ENCODE data around the gene PPP6R1.
"Not testable (repeated sequence)": the region's sequence is repeated elsewhere in the genome, so short reads cannot be mapped to it uniquely, and the experiment has no call there.

- TF ChIP-seq, protein P1, sequence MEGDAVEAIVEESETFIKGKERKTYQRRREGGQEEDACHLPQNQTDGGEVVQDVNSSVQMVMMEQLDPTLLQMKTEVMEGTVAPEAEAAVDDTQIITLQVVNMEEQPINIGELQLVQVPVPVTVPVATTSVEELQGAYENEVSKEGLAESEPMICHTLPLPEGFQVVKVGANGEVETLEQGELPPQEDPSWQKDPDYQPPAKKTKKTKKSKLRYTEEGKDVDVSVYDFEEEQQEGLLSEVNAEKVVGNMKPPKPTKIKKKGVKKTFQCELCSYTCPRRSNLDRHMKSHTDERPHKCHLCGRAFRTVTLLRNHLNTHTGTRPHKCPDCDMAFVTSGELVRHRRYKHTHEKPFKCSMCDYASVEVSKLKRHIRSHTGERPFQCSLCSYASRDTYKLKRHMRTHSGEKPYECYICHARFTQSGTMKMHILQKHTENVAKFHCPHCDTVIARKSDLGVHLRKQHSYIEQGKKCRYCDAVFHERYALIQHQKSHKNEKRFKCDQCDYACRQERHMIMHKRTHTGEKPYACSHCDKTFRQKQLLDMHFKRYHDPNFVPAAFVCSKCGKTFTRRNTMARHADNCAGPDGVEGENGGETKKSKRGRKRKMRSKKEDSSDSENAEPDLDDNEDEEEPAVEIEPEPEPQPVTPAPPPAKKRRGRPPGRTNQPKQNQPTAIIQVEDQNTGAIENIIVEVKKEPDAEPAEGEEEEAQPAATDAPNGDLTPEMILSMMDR (IDR thresholded peaks at IDR 0.05) = not testable (repeated sequence)
- not testable (repeated sequence) for TF ChIP-seq POLR2A (IDR thresholded peaks at IDR 0.05)
Measured at GRCh38 chr19:55202199-55202598, 56.6 kb downstream of the PPP6R1 start.

Data from lower leg skin (tissue), 3 donors.